Neural cell (in vitro differentiated cells): ENCODE data around the gene CETP.

Experiments used
- EZH2 ChIP-seq: fragments of 200-600, 300-800 bp; shearing (Covaris generic), sonication (generic); IDR thresholded peaks from 2 replicates; pipeline ENCODE4 v1.6.1; 2014; ENCODE audit warnings: antibody characterized with exemption, low read length, borderline replicate concordance, mild to moderate bottlenecking; ENCODE audit not compliant: insufficient read depth, poor library complexity, severe bottlenecking
- POLR2AphosphoS5 ChIP-seq: IDR thresholded peaks from 2 replicates; pipeline ENCODE4 v1.6.1; 2012
- SMC3 ChIP-seq: fragments of 450-650 bp; conservative IDR thresholded peaks from 2 replicates; pipeline ENCODE4 v1.6.1; 2014; ENCODE audit warnings: antibody characterized with exemption, mild to moderate bottlenecking, moderate library complexity; ENCODE audit not compliant: poor library complexity
- TAF1 ChIP-seq: IDR thresholded peaks from 2 replicates; pipeline ENCODE4 v1.6.1; 2012; ENCODE audit warnings: low read depth
- TF ChIP-seq, protein P1 (sequence below): IDR thresholded peaks from 2 replicates; pipeline ENCODE4 v1.6.1; 2012; ENCODE audit warnings: borderline replicate concordance
- TF ChIP-seq, protein P2 (sequence below): fragments of 450-650 bp; IDR thresholded peaks from 2 replicates; pipeline ENCODE4 v1.5.1; 2014; ENCODE audit warnings: antibody characterized with exemption, mild to moderate bottlenecking, moderate library complexity; ENCODE audit not compliant: poor library complexity, severe bottlenecking

DNA sequence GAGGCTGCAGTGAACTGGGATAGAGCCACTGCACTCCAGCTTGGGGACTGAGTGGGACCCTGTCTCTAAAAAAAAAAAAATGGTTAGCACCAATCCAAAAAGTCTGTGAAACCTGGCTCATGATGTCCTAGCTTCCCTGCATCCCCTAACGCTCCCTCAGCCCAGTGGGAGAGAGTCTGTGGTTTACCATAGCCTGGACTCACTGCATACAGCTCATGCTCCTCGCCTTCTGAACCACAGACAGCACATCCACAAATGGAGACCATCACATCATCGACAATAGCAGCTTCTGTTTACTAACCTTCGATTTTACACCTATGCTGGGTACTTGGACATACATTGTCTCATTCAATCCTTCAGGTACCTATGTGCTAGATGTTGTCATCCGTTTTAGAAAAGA, 71.2 kb downstream of the CETP start:
- TF ChIP-seq, protein P1, sequence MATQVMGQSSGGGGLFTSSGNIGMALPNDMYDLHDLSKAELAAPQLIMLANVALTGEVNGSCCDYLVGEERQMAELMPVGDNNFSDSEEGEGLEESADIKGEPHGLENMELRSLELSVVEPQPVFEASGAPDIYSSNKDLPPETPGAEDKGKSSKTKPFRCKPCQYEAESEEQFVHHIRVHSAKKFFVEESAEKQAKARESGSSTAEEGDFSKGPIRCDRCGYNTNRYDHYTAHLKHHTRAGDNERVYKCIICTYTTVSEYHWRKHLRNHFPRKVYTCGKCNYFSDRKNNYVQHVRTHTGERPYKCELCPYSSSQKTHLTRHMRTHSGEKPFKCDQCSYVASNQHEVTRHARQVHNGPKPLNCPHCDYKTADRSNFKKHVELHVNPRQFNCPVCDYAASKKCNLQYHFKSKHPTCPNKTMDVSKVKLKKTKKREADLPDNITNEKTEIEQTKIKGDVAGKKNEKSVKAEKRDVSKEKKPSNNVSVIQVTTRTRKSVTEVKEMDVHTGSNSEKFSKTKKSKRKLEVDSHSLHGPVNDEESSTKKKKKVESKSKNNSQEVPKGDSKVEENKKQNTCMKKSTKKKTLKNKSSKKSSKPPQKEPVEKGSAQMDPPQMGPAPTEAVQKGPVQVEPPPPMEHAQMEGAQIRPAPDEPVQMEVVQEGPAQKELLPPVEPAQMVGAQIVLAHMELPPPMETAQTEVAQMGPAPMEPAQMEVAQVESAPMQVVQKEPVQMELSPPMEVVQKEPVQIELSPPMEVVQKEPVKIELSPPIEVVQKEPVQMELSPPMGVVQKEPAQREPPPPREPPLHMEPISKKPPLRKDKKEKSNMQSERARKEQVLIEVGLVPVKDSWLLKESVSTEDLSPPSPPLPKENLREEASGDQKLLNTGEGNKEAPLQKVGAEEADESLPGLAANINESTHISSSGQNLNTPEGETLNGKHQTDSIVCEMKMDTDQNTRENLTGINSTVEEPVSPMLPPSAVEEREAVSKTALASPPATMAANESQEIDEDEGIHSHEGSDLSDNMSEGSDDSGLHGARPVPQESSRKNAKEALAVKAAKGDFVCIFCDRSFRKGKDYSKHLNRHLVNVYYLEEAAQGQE, result no peak
- TF ChIP-seq SMC3 (no peak), POLR2AphosphoS5 (no peak), EZH2 (no peak), TAF1 (no peak)
- TF ChIP-seq, protein P2, sequence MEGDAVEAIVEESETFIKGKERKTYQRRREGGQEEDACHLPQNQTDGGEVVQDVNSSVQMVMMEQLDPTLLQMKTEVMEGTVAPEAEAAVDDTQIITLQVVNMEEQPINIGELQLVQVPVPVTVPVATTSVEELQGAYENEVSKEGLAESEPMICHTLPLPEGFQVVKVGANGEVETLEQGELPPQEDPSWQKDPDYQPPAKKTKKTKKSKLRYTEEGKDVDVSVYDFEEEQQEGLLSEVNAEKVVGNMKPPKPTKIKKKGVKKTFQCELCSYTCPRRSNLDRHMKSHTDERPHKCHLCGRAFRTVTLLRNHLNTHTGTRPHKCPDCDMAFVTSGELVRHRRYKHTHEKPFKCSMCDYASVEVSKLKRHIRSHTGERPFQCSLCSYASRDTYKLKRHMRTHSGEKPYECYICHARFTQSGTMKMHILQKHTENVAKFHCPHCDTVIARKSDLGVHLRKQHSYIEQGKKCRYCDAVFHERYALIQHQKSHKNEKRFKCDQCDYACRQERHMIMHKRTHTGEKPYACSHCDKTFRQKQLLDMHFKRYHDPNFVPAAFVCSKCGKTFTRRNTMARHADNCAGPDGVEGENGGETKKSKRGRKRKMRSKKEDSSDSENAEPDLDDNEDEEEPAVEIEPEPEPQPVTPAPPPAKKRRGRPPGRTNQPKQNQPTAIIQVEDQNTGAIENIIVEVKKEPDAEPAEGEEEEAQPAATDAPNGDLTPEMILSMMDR, result no peak
